Activated CD4-positive, alpha-beta T cell treated with anti-CD3 and anti-CD28 coated beads, Interleukin-2, amount 10 ng/mL, durations not matched to agents 24 days and 14 days (primary cell): ENCODE measurements around the gene MAPK12. TPM values are rescaled to one million over a fixed set of nuclear protein-coding genes. Genes with fewer than 3 reads are reported as not detected.
A peak's percentile ranks its signal among the peaks of the same experiment; 100 is the strongest.

Source experiments
- DNase-seq: peaks from one replicate; pipeline ENCODE4 v3.0.0; 2022
- H3K27ac Mint-ChIP-seq: one replicate; pipeline ENCODE4 v1.8.0; 2022; ENCODE audit warnings: mild to moderate bottlenecking, mixed read lengths
- H3K27me3 Mint-ChIP-seq: one replicate; pipeline ENCODE4 v1.8.0; 2022; ENCODE audit warnings: mixed read lengths
- H3K36me3 Mint-ChIP-seq: one replicate; pipeline ENCODE4 v1.8.0; 2022; ENCODE audit warnings: low read depth, mild to moderate bottlenecking, mixed read lengths
- H3K4me1 Mint-ChIP-seq: one replicate; pipeline ENCODE4 v1.8.0; 2021; ENCODE audit warnings: mixed read lengths
- H3K4me3 Mint-ChIP-seq: one replicate; pipeline ENCODE4 v1.8.0; 2022; ENCODE audit warnings: mild to moderate bottlenecking, moderate library complexity, mixed read lengths
- H3K9me3 Mint-ChIP-seq: one replicate; pipeline ENCODE4 v1.8.0; 2021; ENCODE audit warnings: mixed read lengths
- intact Hi-C: fragments of 100-400 bp; cut with micrococcal nuclease; formaldehyde crosslinking; loops from one replicate; pipeline ENCODE4 v1.15.1; 2023
- total RNA-seq: library from RNA; stranded (reverse); gene quantifications from 2 replicates; pipeline ENCODE4 v1.2.3, GENCODE V29; 2022

Gene MAPK12
- total RNA-seq, 1 donor from 2014 or later, result 20.1 TPM

DNA sequence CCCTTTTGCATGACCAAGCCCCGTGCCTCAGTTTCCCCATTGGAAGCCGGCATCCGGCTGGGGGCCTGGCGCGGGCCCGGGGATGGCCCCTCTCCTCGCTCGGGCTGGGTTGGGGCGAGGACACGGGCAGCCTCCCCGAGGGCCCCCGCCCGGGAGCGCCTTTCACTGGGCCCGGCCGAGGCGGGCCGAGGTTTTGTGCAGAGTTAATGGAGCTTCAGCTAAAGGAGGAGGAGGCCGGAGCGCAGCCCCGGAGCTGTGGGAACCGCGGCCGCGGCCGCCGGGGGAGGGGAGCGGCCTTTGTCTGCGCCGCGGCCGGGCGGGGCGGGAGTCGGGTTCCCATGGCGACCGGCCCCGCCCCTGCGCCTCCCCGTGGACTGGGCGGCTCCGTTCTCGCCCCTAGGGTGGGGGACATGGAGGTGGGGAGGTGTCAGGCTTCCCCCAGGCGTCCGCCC is 10.1 kb upstream of the MAPK12 start:
- Mint-ChIP-seq H3K27ac (no peak overlapping the region), H3K9me3 (no peaks in the 10 kb centered on the region), H3K4me1 (peaks cover 13% of the 10 kb centered on the region), H3K36me3 (no peaks in the 10 kb centered on the region), H3K4me3 (no peak overlapping the region), H3K27me3 (peaks cover 6% of the 10 kb centered on the region)
- peak; percentile 90 for DNase-seq
- intact Hi-C loops, result loop anchor here (2.0 to 5.0 kb wide), 4 partner anchors 21 to 71 kb away; partner anchors contain the start of genes DENND6B, HDAC10, PLXNB2 and PPP6R2

DNA sequence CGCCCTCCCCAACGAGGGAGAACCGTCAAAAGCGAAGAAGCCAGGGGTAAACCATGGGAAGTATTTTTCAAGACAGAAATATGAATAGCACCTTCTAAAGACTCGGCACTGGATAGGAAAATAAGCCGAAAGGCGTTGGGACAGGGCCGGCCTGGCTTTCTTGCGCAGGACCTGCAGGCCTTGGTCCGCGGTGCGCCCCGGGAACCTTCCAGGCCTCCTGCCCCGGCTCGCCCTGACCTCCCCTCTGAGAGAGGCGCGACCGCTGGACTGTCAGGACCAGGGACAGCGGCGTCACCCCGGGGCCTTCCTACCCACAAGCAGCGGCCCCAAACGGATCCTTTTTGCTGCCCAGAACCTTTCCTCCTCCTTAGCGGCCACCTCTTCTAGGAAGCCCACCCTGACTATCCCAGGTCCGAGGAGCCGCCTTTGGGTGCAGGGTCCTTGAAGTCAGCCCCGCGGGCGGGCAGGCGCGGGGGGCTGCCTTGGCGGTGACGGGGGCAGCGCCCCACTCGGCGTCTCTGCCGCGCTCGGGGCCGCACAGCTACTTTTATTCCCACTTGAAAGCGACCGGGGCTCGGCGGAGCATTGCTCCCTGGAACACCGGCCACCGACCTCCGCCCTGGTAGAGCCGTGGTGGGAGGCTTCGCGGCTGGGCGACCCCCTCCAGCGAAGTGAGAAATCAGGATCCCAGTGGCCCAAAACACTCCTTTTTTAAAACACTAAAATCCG is 9.3 kb upstream of the MAPK12 start:
- Mint-ChIP-seq H3K4me3 (peak overlapping the region; percentile 80), H3K4me1 (peaks cover 13% of the 10 kb centered on the region), H3K36me3 (no peaks in the 10 kb centered on the region), H3K9me3 (no peaks in the 10 kb centered on the region), H3K27ac (peak overlapping the region; percentile 34), H3K27me3 (peaks cover 6% of the 10 kb centered on the region)
- intact Hi-C loops, result loop anchor here (2.0 to 5.0 kb wide), 4 partner anchors 20 to 72 kb away; partner anchors contain the start of genes DENND6B, HDAC10, PLXNB2 and PPP6R2
- peak; percentile 93 for DNase-seq

- peak; percentile 94 for DNase-seq
- H3K36me3 Mint-ChIP-seq, result peaks cover 2% of the 10 kb centered on the region
- H3K27me3 Mint-ChIP-seq, result peaks cover 6% of the 10 kb centered on the region
- peak within 1 kb of the TSS; percentile 70 for H3K27ac Mint-ChIP-seq
- H3K4me1 Mint-ChIP-seq, result peaks cover 13% of the 10 kb centered on the region
- no peaks in the 10 kb centered on the region for H3K9me3 Mint-ChIP-seq
- intact Hi-C loops, result loop anchor here (2.0 to 5.0 kb wide), 4 partner anchors 19 to 73 kb away; partner anchors contain the start of genes DENND6B, HDAC10, PLXNB2 and PPP6R2
- H3K4me3 Mint-ChIP-seq, result peak within 1 kb of the TSS; percentile 80
These were observed 8.6 kb upstream of the MAPK12 start, which contains the start of gene MAPK11 for GRCh38 chr22:50269970-50270665. MAPK11 (minus strand) TSS chr22:50270380; CDS start chr22:50270292, 88 bp downstream.

DNA sequence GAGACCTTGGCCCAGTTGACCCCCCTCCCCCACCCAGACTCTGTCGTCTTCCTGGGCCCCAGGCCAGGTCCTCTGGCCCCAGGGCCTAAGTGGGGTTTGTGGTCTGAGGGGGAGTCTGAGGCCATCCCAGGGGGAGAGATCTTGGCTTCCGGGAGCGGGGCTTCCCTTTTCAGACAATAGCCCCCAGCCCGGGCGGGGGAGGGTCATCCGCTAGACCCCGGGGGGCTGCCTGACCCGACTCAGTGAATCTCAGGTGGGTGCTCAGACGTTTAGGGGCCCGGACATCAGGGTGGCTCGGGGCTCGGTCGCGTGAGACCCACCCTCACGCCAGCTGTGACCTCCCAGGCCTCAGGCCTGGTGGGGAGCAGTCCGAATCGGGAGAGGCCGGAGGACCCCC is 8.1 kb upstream of the MAPK12 start:
- H3K4me1 Mint-ChIP-seq, result peaks cover 13% of the 10 kb centered on the region
- H3K27ac Mint-ChIP-seq, result peak overlapping the region; percentile 70
- H3K27me3 Mint-ChIP-seq, result peaks cover 6% of the 10 kb centered on the region
- intact Hi-C loops, result no loop called here
- DNase-seq, result no peak
- peaks cover 3% of the 10 kb centered on the region for H3K36me3 Mint-ChIP-seq
- H3K9me3 Mint-ChIP-seq, result no peaks in the 10 kb centered on the region
- H3K4me3 Mint-ChIP-seq, result peak overlapping the region; percentile 77

GRCh38 chr22:50268655-50269113 is 7.2 kb upstream of the MAPK12 start:
- intact Hi-C loops, result no loop called here
- no peak overlapping the region for H3K27ac Mint-ChIP-seq
- peaks cover 8% of the 10 kb centered on the region for H3K4me1 Mint-ChIP-seq
- H3K9me3 Mint-ChIP-seq, result no peaks in the 10 kb centered on the region
- peak overlapping the region; percentile 77 for H3K4me3 Mint-ChIP-seq
- peaks cover 4% of the 10 kb centered on the region for H3K27me3 Mint-ChIP-seq
- DNase-seq, result no peak
- peaks cover 3% of the 10 kb centered on the region for H3K36me3 Mint-ChIP-seq

- Mint-ChIP-seq H3K4me3 (peak overlapping the region; percentile 50), H3K9me3 (no peaks in the 10 kb centered on the region), H3K4me1 (peaks cover 8% of the 10 kb centered on the region), H3K36me3 (peaks cover 3% of the 10 kb centered on the region), H3K27me3 (peaks cover 2% of the 10 kb centered on the region), H3K27ac (no peak overlapping the region)
- DNase-seq, result peak; percentile 88
- intact Hi-C loops, result no loop called here
These were observed 6.3 kb upstream of the MAPK12 start for GRCh38 chr22:50267591-50268390.

DNA sequence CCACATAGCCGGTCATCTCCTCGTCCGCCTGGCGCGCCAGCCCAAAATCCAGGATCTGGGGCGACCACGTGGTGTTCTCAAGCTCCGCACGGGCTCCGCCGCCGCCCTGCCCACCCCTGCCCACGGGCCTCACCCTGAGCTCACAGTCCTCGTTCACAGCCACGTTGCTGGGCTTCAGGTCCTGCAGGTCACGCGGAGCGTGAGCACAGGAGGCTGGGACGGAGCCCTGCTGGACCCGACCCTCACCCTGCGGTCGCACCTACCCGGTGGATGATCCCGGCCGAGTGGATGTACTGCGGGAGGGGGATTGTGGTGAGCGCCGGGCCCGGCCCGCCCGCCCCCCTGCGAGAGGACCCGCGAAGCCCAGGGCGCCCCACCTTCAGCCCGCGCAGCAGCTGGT is 5.5 kb upstream of the MAPK12 start:
- H3K4me3 Mint-ChIP-seq, result no peak overlapping the region
- no peak for DNase-seq
- no peak overlapping the region for H3K27ac Mint-ChIP-seq
- intact Hi-C loops, result no loop called here
- H3K4me1 Mint-ChIP-seq, result peaks cover 12% of the 10 kb centered on the region
- H3K36me3 Mint-ChIP-seq, result peaks cover 3% of the 10 kb centered on the region
- peaks cover 6% of the 10 kb centered on the region for H3K27me3 Mint-ChIP-seq
- no peaks in the 10 kb centered on the region for H3K9me3 Mint-ChIP-seq

DNA sequence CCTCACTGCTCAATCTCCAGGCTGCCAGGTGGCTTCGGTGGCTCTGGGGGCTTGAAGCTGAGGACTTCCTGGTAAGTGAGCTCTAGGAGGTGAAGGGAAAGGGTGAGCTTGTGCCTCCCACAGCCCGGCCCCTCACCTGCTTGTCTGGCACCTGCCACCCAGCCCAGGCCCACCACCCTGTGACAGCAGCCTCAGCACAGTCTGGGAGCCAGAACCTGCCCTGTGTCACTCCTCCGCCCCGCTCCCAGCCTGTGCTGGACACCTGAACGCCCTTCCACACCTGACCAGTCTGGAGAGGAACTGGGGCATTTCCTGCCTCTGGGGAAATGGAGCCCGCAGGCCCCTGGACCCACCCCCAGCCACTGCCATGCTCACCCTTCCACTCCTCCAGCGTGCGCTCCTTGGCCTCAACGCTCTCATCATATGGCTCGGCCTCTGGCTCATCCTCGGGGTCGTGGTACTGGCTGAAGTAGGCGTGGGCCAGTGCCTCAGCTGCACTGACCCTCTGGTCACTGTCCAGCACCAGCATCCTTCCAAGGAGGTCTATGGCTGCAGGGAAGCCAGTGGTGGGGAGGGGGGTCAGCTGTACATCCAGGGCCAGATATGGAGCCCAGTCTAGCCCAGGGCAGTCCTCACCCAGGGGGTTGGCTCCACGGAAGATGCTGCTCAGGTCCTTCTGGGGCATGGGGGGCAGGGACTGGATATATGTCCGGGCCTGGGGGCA is 3.6 kb upstream of the MAPK12 start:
- peaks cover 11% of the 10 kb centered on the region for H3K4me1 Mint-ChIP-seq
- H3K27me3 Mint-ChIP-seq, result peaks cover 7% of the 10 kb centered on the region

GRCh38 chr22:50264104-50264745 is 2.7 kb upstream of the MAPK12 start:
- no peak overlapping the region for H3K27ac Mint-ChIP-seq
- no peak for DNase-seq
- no peaks in the 10 kb centered on the region for H3K9me3 Mint-ChIP-seq
- no peak overlapping the region for H3K4me3 Mint-ChIP-seq
- intact Hi-C loops, result no loop called here
- peaks cover 3% of the 10 kb centered on the region for H3K36me3 Mint-ChIP-seq
- peaks cover 9% of the 10 kb centered on the region for H3K4me1 Mint-ChIP-seq
- H3K27me3 Mint-ChIP-seq, result peaks cover 10% of the 10 kb centered on the region

More for the DNA sequence above, 3.6 kb upstream of the MAPK12 start:
- Mint-ChIP-seq H3K4me3 (no peak overlapping the region), H3K27ac (no peak overlapping the region), H3K9me3 (no peaks in the 10 kb centered on the region), H3K36me3 (peaks cover 3% of the 10 kb centered on the region)
- intact Hi-C loops, result no loop called here
- DNase-seq, result no peak

- intact Hi-C loops, result no loop called here
- H3K36me3 Mint-ChIP-seq, result peaks cover 3% of the 10 kb centered on the region
- H3K27me3 Mint-ChIP-seq, result peaks cover 12% of the 10 kb centered on the region
- no peak for DNase-seq
- H3K4me1 Mint-ChIP-seq, result peaks cover 6% of the 10 kb centered on the region
- no peak overlapping the region for H3K27ac Mint-ChIP-seq
- H3K9me3 Mint-ChIP-seq, result no peaks in the 10 kb centered on the region
- H3K4me3 Mint-ChIP-seq, result no peak overlapping the region
These were observed 1.6 kb upstream of the MAPK12 start for GRCh38 chr22:50262973-50263617.

- peak overlapping the region; percentile 66 for H3K27ac Mint-ChIP-seq
- no peaks in the 10 kb centered on the region for H3K9me3 Mint-ChIP-seq
- DNase-seq, result no peak
- H3K4me3 Mint-ChIP-seq, result peak overlapping the region; percentile 80
- peaks cover 3% of the 10 kb centered on the region for H3K36me3 Mint-ChIP-seq
- peaks cover 12% of the 10 kb centered on the region for H3K27me3 Mint-ChIP-seq
- intact Hi-C loops, result no loop called here
- peaks cover 5% of the 10 kb centered on the region for H3K4me1 Mint-ChIP-seq
These were observed 1.0 kb upstream of the MAPK12 start for GRCh38 chr22:50262460-50262911.
